Choroid plexus epithelial cell (primary cell): ENCODE data around the gene ACER1.
"Not testable (repeated sequence)": the region's sequence is repeated elsewhere in the genome, so short reads cannot be mapped to it uniquely, and the experiment has no call there.

ENCODE experiments used
- DNase-seq: peaks from one replicate; pipeline ENCODE4 v3.0.0-alpha.2; 2010; ENCODE audit warnings: low read depth
- H3K4me3 ChIP-seq: 2 replicates; pipeline ENCODE4 v1.5.1; 2011; ENCODE audit warnings: low read depth, mild to moderate bottlenecking, control low read depth, low read length, moderate library complexity
- TF ChIP-seq, protein P1 (sequence below): conservative IDR thresholded peaks from 2 replicates; pipeline ENCODE4 v1.5.1; 2011; ENCODE audit warnings: low read depth, mild to moderate bottlenecking, control low read depth, inconsistent platforms, low read length, moderate library complexity

The ACER1 gene

DNA sequence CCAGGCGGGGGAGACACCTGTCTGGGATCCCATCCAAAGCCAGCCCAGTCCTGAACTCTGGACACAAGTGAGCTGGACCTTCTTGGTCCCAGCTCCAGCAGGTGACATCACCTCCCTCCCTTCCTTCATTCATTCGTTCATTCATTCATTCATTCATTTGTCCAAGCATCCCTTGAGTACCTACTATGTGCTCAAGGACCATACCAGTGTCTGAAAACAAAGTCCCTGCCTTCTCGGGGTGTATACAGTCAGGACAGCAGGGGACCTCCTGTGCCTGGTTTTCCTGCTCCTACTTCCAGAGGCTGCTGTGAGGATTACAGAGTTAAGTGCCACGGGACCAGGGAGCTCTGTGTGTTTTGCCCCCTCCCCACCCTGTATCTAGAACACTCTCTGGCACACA is 14.0 kb downstream of the ACER1 start:
- DNase-seq = no peak
- no peak overlapping the region for H3K4me3 ChIP-seq
- TF ChIP-seq, protein P1, sequence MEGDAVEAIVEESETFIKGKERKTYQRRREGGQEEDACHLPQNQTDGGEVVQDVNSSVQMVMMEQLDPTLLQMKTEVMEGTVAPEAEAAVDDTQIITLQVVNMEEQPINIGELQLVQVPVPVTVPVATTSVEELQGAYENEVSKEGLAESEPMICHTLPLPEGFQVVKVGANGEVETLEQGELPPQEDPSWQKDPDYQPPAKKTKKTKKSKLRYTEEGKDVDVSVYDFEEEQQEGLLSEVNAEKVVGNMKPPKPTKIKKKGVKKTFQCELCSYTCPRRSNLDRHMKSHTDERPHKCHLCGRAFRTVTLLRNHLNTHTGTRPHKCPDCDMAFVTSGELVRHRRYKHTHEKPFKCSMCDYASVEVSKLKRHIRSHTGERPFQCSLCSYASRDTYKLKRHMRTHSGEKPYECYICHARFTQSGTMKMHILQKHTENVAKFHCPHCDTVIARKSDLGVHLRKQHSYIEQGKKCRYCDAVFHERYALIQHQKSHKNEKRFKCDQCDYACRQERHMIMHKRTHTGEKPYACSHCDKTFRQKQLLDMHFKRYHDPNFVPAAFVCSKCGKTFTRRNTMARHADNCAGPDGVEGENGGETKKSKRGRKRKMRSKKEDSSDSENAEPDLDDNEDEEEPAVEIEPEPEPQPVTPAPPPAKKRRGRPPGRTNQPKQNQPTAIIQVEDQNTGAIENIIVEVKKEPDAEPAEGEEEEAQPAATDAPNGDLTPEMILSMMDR = no peak

DNA sequence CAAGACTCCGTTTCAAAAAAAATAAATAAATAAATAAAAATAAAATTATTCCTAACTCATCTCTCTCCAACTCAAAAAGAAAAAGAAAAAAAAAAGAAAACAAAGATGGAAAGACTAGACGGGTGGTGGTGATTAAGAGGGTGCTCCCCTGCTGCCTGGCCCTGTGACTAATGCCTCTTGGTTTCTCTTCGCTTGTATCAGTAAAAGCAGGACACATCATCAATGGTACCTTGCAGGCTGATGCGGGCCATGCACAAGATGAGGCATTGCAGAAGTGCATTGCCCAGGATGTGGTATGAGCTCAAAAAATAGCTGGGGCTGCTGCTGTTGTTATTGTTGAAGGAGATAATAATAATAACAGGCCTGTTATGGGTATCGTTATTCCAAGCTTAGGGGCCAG is 14.6 kb downstream of the ACER1 start:
- TF ChIP-seq, protein P1 = no peak
- DNase-seq = peak; percentile 27
- no peak overlapping the region for H3K4me3 ChIP-seq

DNA sequence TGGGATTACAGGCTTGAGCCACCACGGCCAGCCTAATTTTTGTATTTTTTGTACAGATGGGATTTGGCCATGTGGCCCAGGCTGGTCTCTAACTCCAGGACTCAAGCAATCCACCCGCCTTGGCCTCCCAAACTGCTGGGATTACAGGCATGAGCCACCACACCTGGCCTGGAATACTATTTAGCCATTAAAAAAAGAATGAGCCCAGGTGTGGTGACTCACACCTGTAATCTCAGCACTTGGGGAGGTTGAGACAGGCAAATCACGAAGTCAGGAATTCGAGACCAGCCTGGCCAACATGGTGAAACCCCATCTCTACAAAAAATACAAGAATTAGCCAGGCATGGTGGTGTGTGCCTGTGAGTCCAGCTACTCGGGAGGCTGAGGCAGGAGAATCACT is 17.8 kb downstream of the ACER1 start:
- DNase-seq, H3K4me3 ChIP-seq: not testable (repeated sequence)

DNA sequence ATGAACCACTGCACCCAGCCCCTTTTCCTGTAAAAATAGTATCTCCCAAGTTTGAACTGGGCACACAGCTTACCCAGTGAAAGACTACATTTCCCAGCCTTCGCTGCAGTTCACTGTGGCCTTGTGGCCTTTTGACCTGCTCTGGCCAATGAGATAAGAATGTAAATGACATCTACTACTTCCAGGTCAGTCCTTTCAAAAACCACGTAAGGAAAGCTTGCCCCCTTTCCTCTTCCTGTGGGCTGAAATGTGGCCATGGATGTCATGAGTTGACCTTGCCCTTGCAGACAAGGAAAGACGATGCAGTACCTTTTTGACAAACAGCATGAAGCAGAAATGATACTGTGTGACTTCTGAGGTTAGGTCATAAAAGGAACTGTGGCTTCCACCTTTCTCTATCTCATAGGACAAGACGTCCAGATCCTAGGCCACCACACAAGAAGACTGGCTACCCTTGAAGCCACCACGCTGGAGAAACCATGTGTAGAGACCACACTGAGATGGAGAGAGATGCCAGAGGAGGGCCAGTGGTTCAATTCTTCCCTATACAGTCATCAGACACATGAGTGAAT is 19.9 kb downstream of the ACER1 start:
- no peak overlapping the region for H3K4me3 ChIP-seq
- TF ChIP-seq, protein P1 = no peak
- DNase-seq = no peak

DNA sequence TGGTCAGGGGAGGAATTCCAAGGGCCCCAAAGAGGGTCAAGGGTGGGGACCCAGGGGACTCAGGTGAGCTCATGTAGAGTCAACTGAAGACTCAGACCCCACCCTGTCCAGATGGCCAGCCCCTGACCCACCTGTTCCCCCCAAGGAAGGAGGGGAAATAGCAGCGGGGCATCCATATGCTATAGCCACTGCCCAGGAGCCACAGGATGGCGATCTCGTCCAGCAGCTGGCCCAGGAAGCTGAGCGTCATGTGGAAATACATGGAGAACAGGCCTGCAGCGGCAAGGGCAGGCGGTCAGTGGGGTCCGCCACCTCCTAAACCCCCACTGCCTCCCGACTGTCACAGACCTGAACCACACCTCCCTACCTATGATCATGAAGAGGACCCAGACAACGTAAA is 21.4 kb downstream of the ACER1 start:
- DNase-seq = no peak
- no peak overlapping the region for H3K4me3 ChIP-seq
- TF ChIP-seq, protein P1 = peak; percentile 22

DNA sequence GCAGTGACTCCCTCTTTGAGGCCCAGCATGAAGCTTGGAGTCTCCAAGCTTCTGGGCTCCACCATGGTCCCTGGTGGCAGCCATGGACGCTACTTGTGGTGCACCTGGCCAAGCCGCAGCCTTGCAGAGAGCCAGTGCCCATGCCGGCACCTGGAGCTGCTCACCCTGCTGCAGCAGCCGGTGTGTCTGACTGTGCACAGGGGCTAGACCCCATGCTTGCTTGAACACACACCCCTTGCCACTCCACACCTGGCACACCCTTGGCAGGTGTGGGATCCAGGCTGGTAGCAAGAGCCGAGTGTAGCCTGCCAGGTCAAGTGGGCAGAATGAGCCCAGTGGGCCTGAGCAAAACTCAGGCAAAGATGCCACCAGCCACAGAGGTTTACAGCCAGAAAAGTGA is 35.0 kb downstream of the ACER1 start:
- no peak overlapping the region for H3K4me3 ChIP-seq
- TF ChIP-seq, protein P1 = no peak
- DNase-seq = no peak

DNA sequence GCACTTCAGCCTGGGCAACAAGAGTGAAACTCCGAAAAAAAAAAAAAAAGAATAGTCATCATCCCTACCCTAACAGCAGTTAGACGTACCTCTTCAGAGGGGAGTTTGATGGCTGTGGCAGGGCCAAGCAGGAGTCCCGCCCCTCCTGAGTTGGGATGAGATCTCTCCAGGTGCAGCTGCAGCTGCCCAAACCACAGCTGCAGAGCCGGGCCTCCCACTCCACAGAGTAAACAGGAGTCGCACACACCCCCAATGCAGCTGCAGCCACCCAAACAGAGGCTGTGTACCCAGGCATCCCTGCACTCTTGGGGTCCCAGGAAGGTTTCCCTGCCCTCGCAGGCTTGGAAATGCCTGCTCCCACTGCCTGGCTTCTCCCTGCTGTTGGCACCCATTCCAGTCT is 36.2 kb downstream of the ACER1 start:
- TF ChIP-seq, protein P1 = no peak
- DNase-seq = no peak
- H3K4me3 ChIP-seq = no peak overlapping the region

DNA sequence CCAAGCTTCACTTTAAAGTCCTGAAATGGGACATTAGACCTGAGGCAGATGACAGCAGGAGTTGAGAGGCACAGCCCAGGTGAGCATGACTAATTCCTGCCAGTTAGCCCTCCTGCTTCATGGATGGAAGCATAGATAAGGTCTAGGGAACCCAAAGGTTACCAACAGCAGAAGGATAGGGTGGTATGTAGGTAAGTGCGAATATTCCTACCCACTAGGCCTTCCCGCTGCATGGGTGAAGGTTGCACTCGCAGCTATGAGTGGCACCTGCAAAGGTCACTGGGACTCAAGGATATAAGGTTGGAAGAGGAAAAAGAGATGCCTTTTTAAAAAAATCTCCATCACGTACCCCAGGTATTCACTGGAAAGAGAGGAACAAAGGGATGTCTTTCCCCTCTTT is 41.4 kb downstream of the ACER1 start:
- TF ChIP-seq, protein P1 = no peak
- no peak overlapping the region for H3K4me3 ChIP-seq
- peak; percentile 20 for DNase-seq
